ENCODE results near the gene TRAF4.

DNA sequence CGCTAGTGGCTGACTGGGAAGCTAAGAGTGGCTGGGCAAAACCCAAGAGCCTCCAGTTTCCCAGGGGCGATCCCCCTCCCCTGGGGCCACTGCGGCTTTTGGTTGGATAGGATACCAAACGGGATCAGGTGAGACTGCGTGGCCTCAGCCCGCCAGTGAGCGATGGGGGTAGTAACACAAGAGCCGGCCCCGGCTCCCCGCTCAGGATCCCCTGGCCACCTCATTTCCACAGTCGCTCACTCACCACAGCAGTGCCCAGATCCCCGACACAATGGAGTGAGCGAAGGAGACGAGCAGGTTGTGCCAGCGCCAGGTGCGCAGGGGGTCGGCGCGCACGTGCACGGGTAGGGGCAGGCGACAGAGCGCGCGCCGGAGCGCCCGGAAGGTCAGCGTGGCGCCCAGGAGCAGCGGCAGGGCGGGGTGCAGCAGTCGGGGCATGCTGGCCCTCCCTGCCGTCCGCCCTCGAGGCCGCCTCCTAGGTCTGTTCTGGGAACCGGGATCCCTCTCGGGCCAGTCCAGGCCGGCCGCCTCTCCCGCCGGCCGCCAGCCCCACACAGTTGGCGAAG, 18.1 kb upstream of the TRAF4 start:
- TF ChIP-seq PATZ1 (CRISPR knock-in tag; IDR thresholded peaks at IDR 0.05; ENCODE audit: borderline replicate concordance) (no peak), RARB (CRISPR knock-in tag; IDR thresholded peaks at IDR 0.05) (no peak), CREB5 (CRISPR knock-in tag; IDR thresholded peaks at IDR 0.05; ENCODE audit: low read depth) (no peak), ZFP3 (CRISPR knock-in tag; IDR thresholded peaks at IDR 0.05) (no peak), OSR1 (CRISPR knock-in tag; IDR thresholded peaks at IDR 0.05) (no peak), TSHZ2 (CRISPR knock-in tag; IDR thresholded peaks at IDR 0.05) (no peak)
